Endothelial cell (in vitro differentiated cells): ENCODE data around the gene ATXN7. TPM values are rescaled to one million over a fixed set of nuclear protein-coding genes. Genes with fewer than 3 reads are reported as not detected.
A peak's percentile ranks its signal among the peaks of the same experiment; 100 is the strongest.

Experiments used
- DNase-seq: peaks from one replicate; pipeline ENCODE4 v3.0.0; 2021; ENCODE audit warnings: low spot score
- H3K27ac Mint-ChIP-seq: one replicate; pipeline ENCODE4 v1.8.0; 2021; ENCODE audit warnings: mixed read lengths, inconsistent platforms; ENCODE audit not compliant: unreplicated experiment
- H3K27me3 Mint-ChIP-seq: one replicate; pipeline ENCODE4 v1.8.0; 2021; ENCODE audit warnings: mild to moderate bottlenecking, moderate library complexity, mixed read lengths, inconsistent platforms; ENCODE audit not compliant: unreplicated experiment
- H3K36me3 Mint-ChIP-seq: one replicate; pipeline ENCODE4 v1.8.0; 2021; ENCODE audit warnings: mild to moderate bottlenecking, low read depth, mixed read lengths, inconsistent platforms; ENCODE audit not compliant: unreplicated experiment
- H3K4me1 Mint-ChIP-seq: one replicate; pipeline ENCODE4 v1.8.0; 2021; ENCODE audit warnings: mild to moderate bottlenecking, mixed read lengths, inconsistent platforms; ENCODE audit not compliant: unreplicated experiment
- H3K4me3 Mint-ChIP-seq: one replicate; pipeline ENCODE4 v1.8.0; 2021; ENCODE audit warnings: mild to moderate bottlenecking, mixed read lengths, inconsistent platforms; ENCODE audit not compliant: unreplicated experiment
- H3K9me3 Mint-ChIP-seq: one replicate; pipeline ENCODE4 v1.8.0; 2021; ENCODE audit warnings: mixed read lengths, inconsistent platforms; ENCODE audit not compliant: unreplicated experiment
- total RNA-seq: library from RNA; stranded (reverse); fragmentation: NEBNext Ultra II Directional; extraction: Animal tissue kit (Norgen Biotek cat#: 25700); gene quantifications from one replicate; pipeline ENCODE4 v1.2.1, GENCODE V29; 2021; ENCODE audit not compliant: unreplicated experiment
- TF ChIP-seq, protein P1 (sequence below): fragments of 200-600 bp; sonication (generic); IDR thresholded peaks from one replicate; pipeline ENCODE4 v1.5.0; 2021; ENCODE audit warnings: antibody characterized with exemption; ENCODE audit not compliant: unreplicated experiment

The ATXN7 gene
- total RNA-seq, 1 donor from 2014 or later: 21.0 TPM

- H3K27me3 Mint-ChIP-seq: peaks cover 2% of the 10 kb centered on the region
- H3K27ac Mint-ChIP-seq: no peak overlapping the region
- TF ChIP-seq, protein P1, sequence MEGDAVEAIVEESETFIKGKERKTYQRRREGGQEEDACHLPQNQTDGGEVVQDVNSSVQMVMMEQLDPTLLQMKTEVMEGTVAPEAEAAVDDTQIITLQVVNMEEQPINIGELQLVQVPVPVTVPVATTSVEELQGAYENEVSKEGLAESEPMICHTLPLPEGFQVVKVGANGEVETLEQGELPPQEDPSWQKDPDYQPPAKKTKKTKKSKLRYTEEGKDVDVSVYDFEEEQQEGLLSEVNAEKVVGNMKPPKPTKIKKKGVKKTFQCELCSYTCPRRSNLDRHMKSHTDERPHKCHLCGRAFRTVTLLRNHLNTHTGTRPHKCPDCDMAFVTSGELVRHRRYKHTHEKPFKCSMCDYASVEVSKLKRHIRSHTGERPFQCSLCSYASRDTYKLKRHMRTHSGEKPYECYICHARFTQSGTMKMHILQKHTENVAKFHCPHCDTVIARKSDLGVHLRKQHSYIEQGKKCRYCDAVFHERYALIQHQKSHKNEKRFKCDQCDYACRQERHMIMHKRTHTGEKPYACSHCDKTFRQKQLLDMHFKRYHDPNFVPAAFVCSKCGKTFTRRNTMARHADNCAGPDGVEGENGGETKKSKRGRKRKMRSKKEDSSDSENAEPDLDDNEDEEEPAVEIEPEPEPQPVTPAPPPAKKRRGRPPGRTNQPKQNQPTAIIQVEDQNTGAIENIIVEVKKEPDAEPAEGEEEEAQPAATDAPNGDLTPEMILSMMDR: no peak
- no peaks in the 10 kb centered on the region for H3K9me3 Mint-ChIP-seq
- H3K4me3 Mint-ChIP-seq: no peak overlapping the region
- H3K36me3 Mint-ChIP-seq: peaks cover 17% of the 10 kb centered on the region
- peaks cover 17% of the 10 kb centered on the region for H3K4me1 Mint-ChIP-seq
- DNase-seq: no peak
Observed at GRCh38 chr3:63946753-63947152, 83.1 kb downstream of the ATXN7 start.

- H3K36me3 Mint-ChIP-seq: peaks cover 17% of the 10 kb centered on the region
Observed at GRCh38 chr3:63947594-63947993, 83.9 kb downstream of the ATXN7 start.

DNA sequence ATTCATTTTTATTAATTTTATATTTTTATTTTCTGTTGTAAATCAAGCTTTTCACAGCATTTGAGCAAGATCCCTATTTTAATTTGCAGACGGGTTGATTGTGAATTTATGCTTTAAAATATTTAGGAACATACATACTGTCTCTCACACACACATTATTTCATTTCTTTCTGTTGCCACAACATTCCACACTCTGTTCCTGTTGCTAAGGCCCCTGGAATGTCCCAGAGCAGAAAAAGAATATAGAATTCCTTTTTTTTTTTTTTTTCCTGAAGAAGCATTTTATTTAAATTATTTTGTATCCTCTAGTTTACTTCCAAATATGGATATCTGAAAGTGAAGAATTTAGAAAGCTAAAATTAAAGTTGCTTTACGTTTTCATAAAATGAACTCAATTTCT, 85.3 kb downstream of the ATXN7 start:
- DNase-seq: no peak
- Mint-ChIP-seq H3K9me3 (no peaks in the 10 kb centered on the region), H3K27me3 (peaks cover 2% of the 10 kb centered on the region), H3K4me1 (peaks cover 8% of the 10 kb centered on the region), H3K36me3 (peaks cover 22% of the 10 kb centered on the region), H3K27ac (peak overlapping the region; percentile 74), H3K4me3 (no peak overlapping the region)
- TF ChIP-seq, protein P1: no peak

More at GRCh38 chr3:63947594-63947993, 83.9 kb downstream of the ATXN7 start:
- H3K9me3 Mint-ChIP-seq: no peaks in the 10 kb centered on the region
- H3K27me3 Mint-ChIP-seq: peaks cover 2% of the 10 kb centered on the region
- H3K4me3 Mint-ChIP-seq: no peak overlapping the region
- DNase-seq: no peak
- peak overlapping the region; percentile 77 for H3K27ac Mint-ChIP-seq
- H3K4me1 Mint-ChIP-seq: peaks cover 17% of the 10 kb centered on the region
- TF ChIP-seq, protein P1: no peak

DNA sequence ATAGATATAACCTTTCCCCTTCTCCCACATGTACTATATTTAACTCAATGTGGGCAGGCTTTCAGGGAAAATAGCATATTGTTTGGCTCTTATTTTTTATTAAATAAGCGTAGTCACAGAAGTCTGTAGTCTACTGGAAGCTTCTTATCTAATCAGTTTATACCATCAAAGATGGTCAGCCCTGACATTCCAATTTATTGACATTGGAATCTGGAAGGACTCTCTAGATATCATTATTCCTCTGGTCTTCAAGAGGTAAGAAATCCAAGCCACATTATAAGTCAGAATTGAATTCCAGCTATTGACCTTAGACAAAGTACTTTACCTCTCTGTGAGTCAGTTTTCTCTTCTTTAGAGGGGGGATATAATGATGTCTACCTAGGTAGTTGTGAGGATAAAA, 87.0 kb downstream of the ATXN7 start:
- Mint-ChIP-seq H3K4me1 (peaks cover 7% of the 10 kb centered on the region), H3K27ac (no peak overlapping the region), H3K9me3 (no peaks in the 10 kb centered on the region), H3K4me3 (no peak overlapping the region), H3K27me3 (peaks cover 2% of the 10 kb centered on the region), H3K36me3 (peaks cover 20% of the 10 kb centered on the region)
- DNase-seq: no peak
- TF ChIP-seq, protein P1: no peak

- no peak overlapping the region for H3K27ac Mint-ChIP-seq
Observed at GRCh38 chr3:63951492-63952247, 88.0 kb downstream of the ATXN7 start.

More at GRCh38 chr3:63951492-63952247, 88.0 kb downstream of the ATXN7 start:
- H3K27me3 Mint-ChIP-seq: no peaks in the 10 kb centered on the region
- DNase-seq: no peak
- TF ChIP-seq, protein P1: no peak
- no peak overlapping the region for H3K4me3 Mint-ChIP-seq
- peaks cover 7% of the 10 kb centered on the region for H3K4me1 Mint-ChIP-seq
- peaks cover 19% of the 10 kb centered on the region for H3K36me3 Mint-ChIP-seq
- no peaks in the 10 kb centered on the region for H3K9me3 Mint-ChIP-seq
